ENCODE results near the gene COPS8. TPM values are rescaled to one million over a fixed set of nuclear protein-coding genes. Genes with fewer than 3 reads are reported as not detected.

COPS8 gene
- total and polyA plus RNA-seq, 12 donors: 25.2 to 131 (median 63.9) TPM

DNA sequence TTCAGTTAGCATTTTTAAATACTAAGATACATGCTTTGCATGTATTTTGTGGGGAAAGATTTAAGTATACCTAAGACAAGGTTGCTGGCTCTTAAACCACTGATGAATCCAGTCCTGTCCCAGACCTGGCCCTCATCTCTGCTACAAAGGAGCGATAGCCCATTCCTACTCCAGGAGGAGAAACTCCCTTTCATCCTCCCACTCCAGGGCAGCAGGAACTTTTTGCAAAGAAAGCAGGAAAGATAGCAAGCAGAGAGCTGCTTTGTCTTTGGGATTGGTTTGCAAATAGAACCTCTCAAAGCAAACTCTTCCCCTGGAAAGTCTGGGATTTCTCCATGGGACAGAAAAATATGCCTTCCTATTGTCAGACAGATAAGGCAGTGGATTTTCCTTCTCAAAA, 43.6 kb upstream of the COPS8 start:
- Histone ChIP-seq H3K4me3 (no peak overlapping the region), H3K9me3 (replicated peaks in 1 of 3) (no peaks in the 10 kb centered on the region), H3K4me1 (replicated peaks in 1 of 2) (no peaks in the 10 kb centered on the region), H3K27me3 (no peaks in the 10 kb centered on the region), H3K27ac (no peak overlapping the region), H3K36me3 (replicated peaks in 1 of 2) (no peaks in the 10 kb centered on the region)
- intact Hi-C loops (cut with DNase I): no loop called here
- TF ChIP-seq, protein P1, sequence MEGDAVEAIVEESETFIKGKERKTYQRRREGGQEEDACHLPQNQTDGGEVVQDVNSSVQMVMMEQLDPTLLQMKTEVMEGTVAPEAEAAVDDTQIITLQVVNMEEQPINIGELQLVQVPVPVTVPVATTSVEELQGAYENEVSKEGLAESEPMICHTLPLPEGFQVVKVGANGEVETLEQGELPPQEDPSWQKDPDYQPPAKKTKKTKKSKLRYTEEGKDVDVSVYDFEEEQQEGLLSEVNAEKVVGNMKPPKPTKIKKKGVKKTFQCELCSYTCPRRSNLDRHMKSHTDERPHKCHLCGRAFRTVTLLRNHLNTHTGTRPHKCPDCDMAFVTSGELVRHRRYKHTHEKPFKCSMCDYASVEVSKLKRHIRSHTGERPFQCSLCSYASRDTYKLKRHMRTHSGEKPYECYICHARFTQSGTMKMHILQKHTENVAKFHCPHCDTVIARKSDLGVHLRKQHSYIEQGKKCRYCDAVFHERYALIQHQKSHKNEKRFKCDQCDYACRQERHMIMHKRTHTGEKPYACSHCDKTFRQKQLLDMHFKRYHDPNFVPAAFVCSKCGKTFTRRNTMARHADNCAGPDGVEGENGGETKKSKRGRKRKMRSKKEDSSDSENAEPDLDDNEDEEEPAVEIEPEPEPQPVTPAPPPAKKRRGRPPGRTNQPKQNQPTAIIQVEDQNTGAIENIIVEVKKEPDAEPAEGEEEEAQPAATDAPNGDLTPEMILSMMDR (IDR thresholded peaks at IDR 0.05): no peak
- TF ChIP-seq POLR2A (IDR thresholded peaks at IDR 0.05): no peak
- WGBS, 4 donors: 75 to 90% (median 84%) methylated on average over 1 of the region's 1 CpG
- DNase-seq: no peak

DNA sequence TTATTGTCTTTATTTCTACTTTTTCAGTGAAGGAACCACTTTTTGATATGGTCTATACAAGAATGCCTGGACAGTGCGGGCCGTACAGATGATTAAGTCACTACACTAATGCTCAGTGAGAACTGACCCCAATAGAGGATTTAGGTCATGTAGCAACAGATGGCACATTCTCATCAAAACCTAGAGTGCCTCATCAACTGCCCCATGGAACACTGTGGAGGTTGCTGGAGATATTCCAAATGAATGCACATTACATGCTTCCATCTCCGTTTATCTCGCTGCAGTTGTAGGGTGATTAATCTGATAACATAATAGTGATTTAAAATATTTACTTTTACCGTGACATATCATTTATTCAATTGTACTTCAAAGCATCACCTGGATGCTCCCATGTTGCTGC, 41.8 kb upstream of the COPS8 start:
- Histone ChIP-seq H3K4me1 (replicated peaks in 1 of 2) (no peaks in the 10 kb centered on the region), H3K27ac (no peak overlapping the region), H3K9me3 (replicated peaks in 1 of 3) (peaks cover 0 to 6% (median 0%) of the 10 kb centered on the region in 3 donors), H3K4me3 (no peak overlapping the region), H3K36me3 (replicated peaks in 1 of 2) (no peaks in the 10 kb centered on the region), H3K27me3 (no peaks in the 10 kb centered on the region)
- intact Hi-C loops (cut with DNase I): no loop called here
- WGBS, 4 donors: 75 to 88% (median 79%) methylated on average over 5 of the region's 5 CpGs
- no peak for DNase-seq
- TF ChIP-seq, protein P1 (IDR thresholded peaks at IDR 0.05): no peak
- no peak for TF ChIP-seq POLR2A (IDR thresholded peaks at IDR 0.05)

DNA sequence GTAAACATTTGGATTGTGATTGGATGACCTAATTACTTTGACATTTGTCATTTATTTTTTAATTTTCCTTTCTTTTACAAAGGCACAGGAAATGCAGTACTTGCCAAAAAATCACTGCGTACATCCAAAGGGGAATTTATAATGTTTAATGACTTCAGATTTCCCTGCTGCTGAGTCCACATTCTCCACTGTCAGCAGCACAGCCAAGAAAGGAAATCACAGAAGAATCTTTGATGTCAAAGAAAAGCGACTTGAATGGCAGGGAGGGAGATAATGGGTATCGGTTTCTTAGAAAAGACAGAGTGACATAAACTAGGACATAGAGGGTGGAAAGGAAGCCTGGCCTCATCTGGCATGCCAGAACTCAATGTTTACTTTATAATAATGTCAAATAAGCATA, 41.4 kb upstream of the COPS8 start:
- DNase-seq: no peak
- Histone ChIP-seq H3K27ac (no peak overlapping the region), H3K36me3 (replicated peaks in 1 of 2) (no peaks in the 10 kb centered on the region), H3K27me3 (no peaks in the 10 kb centered on the region), H3K4me3 (no peak overlapping the region), H3K9me3 (replicated peaks in 1 of 3) (peaks cover 0 to 10% (median 0%) of the 10 kb centered on the region in 3 donors), H3K4me1 (replicated peaks in 1 of 2) (no peaks in the 10 kb centered on the region)
- TF ChIP-seq, protein P1 (IDR thresholded peaks at IDR 0.05): no peak
- no peak for TF ChIP-seq POLR2A (IDR thresholded peaks at IDR 0.05)
- intact Hi-C loops (cut with DNase I): no loop called here
- WGBS, 4 donors: 53 to 61% (median 54%) methylated on average over 3 of the region's 3 CpGs

DNA sequence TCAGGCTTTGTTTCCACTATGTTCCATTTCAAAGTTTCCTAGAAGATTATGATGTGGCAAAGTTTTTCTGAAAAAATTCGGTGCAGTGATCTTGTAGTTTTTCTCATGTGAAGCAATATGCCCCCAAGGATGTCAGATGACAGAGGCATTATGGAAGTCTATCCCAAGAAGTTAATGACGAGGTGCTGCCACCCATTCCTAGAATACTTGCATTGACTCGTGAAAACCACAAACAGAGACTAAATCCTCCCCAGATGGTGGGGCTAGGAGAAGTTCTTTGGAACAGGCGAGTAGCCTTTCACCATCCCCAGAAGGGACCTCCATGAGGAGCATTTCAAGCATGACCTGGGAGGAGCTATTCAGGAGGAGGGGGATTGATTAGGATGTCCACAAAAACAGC, 40.2 kb upstream of the COPS8 start:
- Histone ChIP-seq H3K4me3 (no peak overlapping the region), H3K4me1 (replicated peaks in 1 of 2) (no peaks in the 10 kb centered on the region), H3K9me3 (replicated peaks in 1 of 3) (peaks cover 0 to 12% (median 0%) of the 10 kb centered on the region in 3 donors), H3K27ac (no peak overlapping the region), H3K27me3 (no peaks in the 10 kb centered on the region), H3K36me3 (replicated peaks in 1 of 2) (no peaks in the 10 kb centered on the region)
- 70 to 75% (median 71%) methylated on average over 4 of the region's 4 CpGs for WGBS, 4 donors
- intact Hi-C loops (cut with DNase I): no loop called here
- DNase-seq: no peak
- no peak for TF ChIP-seq POLR2A (IDR thresholded peaks at IDR 0.05)
- TF ChIP-seq, protein P1 (IDR thresholded peaks at IDR 0.05): no peak
